ENCODE measurements around the gene GALNTL6.

The GALNTL6 gene

GRCh38 chr4:172009446-172010230 is 196.4 kb downstream of the GALNTL6 start:
- no peak for DNase-seq

GRCh38 chr4:172011196-172011595 is 198.0 kb downstream of the GALNTL6 start:
- no peak for DNase-seq

- DNase-seq = no peak
These were observed 205.2 kb downstream of the GALNTL6 start for GRCh38 chr4:172018358-172018757.

- no peak for DNase-seq
These were observed 222.4 kb downstream of the GALNTL6 start for GRCh38 chr4:172035562-172035961.

GRCh38 chr4:172040766-172041165 is 227.6 kb downstream of the GALNTL6 start:
- DNase-seq = no peak

- no peak for DNase-seq
These were observed 229.5 kb downstream of the GALNTL6 start for GRCh38 chr4:172042714-172043114.

- DNase-seq = no peak
These were observed 232.8 kb downstream of the GALNTL6 start for GRCh38 chr4:172045981-172046380.

GRCh38 chr4:172048666-172049065 is 235.5 kb downstream of the GALNTL6 start:
- DNase-seq = no peak

- no peak for DNase-seq
These were observed 237.7 kb downstream of the GALNTL6 start for GRCh38 chr4:172050911-172051310.

GRCh38 chr4:172055046-172055445 is 241.8 kb downstream of the GALNTL6 start:
- DNase-seq = no peak

- DNase-seq = no peak
These were observed 242.3 kb downstream of the GALNTL6 start for GRCh38 chr4:172055498-172055897.

- DNase-seq = no peak
These were observed 248.0 kb downstream of the GALNTL6 start for GRCh38 chr4:172061204-172061603.

- no peak for DNase-seq
These were observed 255.3 kb downstream of the GALNTL6 start for GRCh38 chr4:172068506-172068905.

GRCh38 chr4:172073590-172073989 is 260.4 kb downstream of the GALNTL6 start:
- no peak for DNase-seq

GRCh38 chr4:172083272-172083671 is 270.1 kb downstream of the GALNTL6 start:
- no peak for DNase-seq

GRCh38 chr4:172088556-172088955 is 275.4 kb downstream of the GALNTL6 start:
- DNase-seq = no peak

GRCh38 chr4:172095161-172095560 is 282.0 kb downstream of the GALNTL6 start:
- no peak for DNase-seq

- no peak for DNase-seq
These were observed 283.6 kb downstream of the GALNTL6 start for GRCh38 chr4:172096786-172097185.

- no peak for DNase-seq
These were observed 286.2 kb downstream of the GALNTL6 start for GRCh38 chr4:172099376-172099775.

GRCh38 chr4:172103456-172103855 is 290.3 kb downstream of the GALNTL6 start:
- DNase-seq = no peak

GRCh38 chr4:172104539-172104938 is 291.3 kb downstream of the GALNTL6 start:
- DNase-seq = no peak

GRCh38 chr4:172105918-172106317 is 292.7 kb downstream of the GALNTL6 start:
- no peak for DNase-seq

GRCh38 chr4:172109466-172109865 is 296.3 kb downstream of the GALNTL6 start:
- DNase-seq = no peak

GRCh38 chr4:172124656-172125308 is 311.6 kb downstream of the GALNTL6 start:
- no peak for DNase-seq

GRCh38 chr4:172125443-172125842 is 312.2 kb downstream of the GALNTL6 start:
- DNase-seq = no peak

Measured in activated CD4-positive, alpha-beta T cell treated with anti-CD3 and anti-CD28 coated beads, Interleukin-2, amount 50 U/mL, for 16 hours (primary cell).